HG03025 (cell line): ENCODE results near the gene ATG12.
"Not testable (repeated sequence)": the region's sequence is repeated elsewhere in the genome, so short reads cannot be mapped to it uniquely, and the experiment has no call there.

ENCODE experiments used
- ATAC-seq: cut with Tn5 transposase; IDR thresholded peaks from one replicate; pipeline ENCODE4 v1.9.1; 2021; ENCODE audit warnings: mild to moderate bottlenecking, moderate library complexity; ENCODE audit not compliant: unreplicated experiment, low FRiP score

ATG12 gene

GRCh38 chr5:115843444-115844130, 2.2 kb upstream of the ATG12 start:
- ATAC-seq, result no peak

- ATAC-seq, result no peak
Measured at GRCh38 chr5:115842952-115843351, 1.6 kb upstream of the ATG12 start.

- ATAC-seq, result peak; percentile 34
Measured at GRCh38 chr5:115842089-115842935, 947 bp upstream of the ATG12 start.

- no peak for ATAC-seq
Measured at GRCh38 chr5:115840873-115841272, 492 bp downstream of the ATG12 start.

GRCh38 chr5:115838885-115839518, 2.4 kb downstream of the ATG12 start:
- no peak for ATAC-seq

GRCh38 chr5:115835481-115835880, 5.9 kb downstream of the ATG12 start:
- no peak for ATAC-seq

- peak; percentile 53 for ATAC-seq
Measured at GRCh38 chr5:115831163-115831768, 10.1 kb downstream of the ATG12 start.

GRCh38 chr5:115829913-115830312, 11.5 kb downstream of the ATG12 start:
- ATAC-seq, result no peak

- ATAC-seq, result no peak
Measured at GRCh38 chr5:115825948-115826347, 15.4 kb downstream of the ATG12 start.

- ATAC-seq, result not testable (repeated sequence)
Measured at GRCh38 chr5:115824983-115825382, 16.4 kb downstream of the ATG12 start.

- ATAC-seq, result no peak
Measured at GRCh38 chr5:115820846-115821245, 20.5 kb downstream of the ATG12 start.

GRCh38 chr5:115818821-115819220, 22.5 kb downstream of the ATG12 start:
- no peak for ATAC-seq

- ATAC-seq, result no peak
Measured at GRCh38 chr5:115817386-115817785, 24.0 kb downstream of the ATG12 start.

GRCh38 chr5:115816226-115817081, 24.9 kb downstream of the ATG12 start, which contains the start of gene CDO1:
Gene CDO1, minus strand, starts transcription at chr5:115816659. Its CDS starts 262 bp downstream, at chr5:115816397.
- no peak for ATAC-seq

GRCh38 chr5:115815693-115816225, 25.6 kb downstream of the ATG12 start:
- ATAC-seq, result no peak

- no peak for ATAC-seq
Measured at GRCh38 chr5:115815006-115815692, 26.2 kb downstream of the ATG12 start.

- no peak for ATAC-seq
Measured at GRCh38 chr5:115813719-115814118, 27.6 kb downstream of the ATG12 start.

GRCh38 chr5:115812372-115812771, 29.0 kb downstream of the ATG12 start:
- ATAC-seq, result no peak

GRCh38 chr5:115811406-115811805, 30.0 kb downstream of the ATG12 start:
- no peak for ATAC-seq
